SH-SY5Y (cell line): ENCODE results near the gene CCND2.

Experiments used
- GATA2 ChIP-seq: IDR thresholded peaks from 2 replicates; pipeline ENCODE4 v1.6.1; 2011; ENCODE audit warnings: mild to moderate bottlenecking, low read depth, low read length
- GATA3 ChIP-seq: IDR thresholded peaks from 2 replicates; pipeline ENCODE4 v1.6.1; 2011; ENCODE audit warnings: low read depth, mild to moderate bottlenecking, low read length, moderate library complexity

DNA sequence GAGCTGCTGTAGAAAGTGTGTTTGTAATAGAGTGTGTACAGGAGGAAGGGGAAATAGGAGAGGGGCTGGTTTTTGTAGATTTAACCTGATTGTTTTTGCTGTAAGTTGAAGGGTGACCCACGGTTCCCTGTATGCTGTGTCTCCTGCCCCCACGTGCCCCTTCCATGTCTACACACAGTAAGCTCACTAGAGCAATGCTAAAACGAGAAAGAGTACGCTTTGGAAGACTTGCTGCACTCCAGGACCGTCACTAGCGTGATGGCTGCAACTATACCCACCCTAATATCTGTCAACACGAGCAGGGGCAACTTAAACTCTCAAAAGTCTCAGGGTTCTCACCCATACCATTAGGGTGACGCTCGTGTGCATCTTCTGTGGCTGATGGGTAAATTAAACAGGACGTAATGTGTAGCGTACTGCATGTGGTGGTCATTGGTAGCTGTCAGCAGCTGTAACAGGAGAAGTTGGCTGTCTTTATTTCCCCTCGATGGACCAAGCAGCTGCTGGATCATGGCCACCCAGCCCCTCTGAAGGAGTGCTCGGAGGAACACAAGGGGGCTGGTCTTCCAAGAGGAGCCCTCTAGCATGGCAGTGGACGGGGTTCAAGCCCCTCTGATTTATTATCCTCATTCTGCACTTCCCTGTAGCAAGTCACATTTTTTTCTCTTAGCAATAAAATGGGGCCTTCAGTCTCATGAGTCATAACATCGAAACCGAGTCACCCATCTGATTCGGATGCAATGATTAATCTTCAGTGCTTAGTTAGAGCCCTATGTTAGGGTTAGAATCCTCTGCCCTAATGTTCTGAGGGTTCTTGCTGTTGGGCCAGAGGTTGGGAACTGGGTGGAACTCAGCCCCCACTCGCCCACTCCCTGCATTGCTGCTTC, 14.0 kb downstream of the CCND2 start:
- TF ChIP-seq GATA2: no peak
- no peak for TF ChIP-seq GATA3
